Pancreas (tissue), 10 donors: ENCODE data around the gene IRAK2. TPM values are rescaled to one million over a fixed set of nuclear protein-coding genes. Genes with fewer than 3 reads are reported as not detected.

Source experiments
- ATAC-seq, 4 donors: fragments of 200-7000 bp; cut with Tn5 transposase; one replicate each; pipeline versions ENCODE4 v1.8.0 to v1.9.1; 2020; ENCODE audit warnings: mild to moderate bottlenecking in 4 of 4, moderate library complexity in 4 of 4
- DNase-seq, 6 donors: peaks; one replicate each; pipeline ENCODE4 v3.0.0-alpha.2; 2020
- FAIRE-seq: peaks from 2 replicates; lab custom pipeline; 2012; peaks lifted over from hg19 to GRCh38; lab: Jason Lieb, UNC
- H3K27ac ChIP-seq, 4 donors: fragments of 200-600 bp; sonication (generic); 1 replicate in 3 of 4; 2 replicates in 1 of 4; pipeline versions ENCODE4 v1.5.0 to v1.8.0; 2020
- H3K27me3 ChIP-seq, 4 donors: fragments of 200-600 bp; one replicate each; pipeline ENCODE4 v1.8.0; 2021
- H3K36me3 ChIP-seq, 3 donors: fragments of 200-600 bp; sonication (generic) in 1 of 3; one replicate each; pipeline versions ENCODE4 v1.5.0 to v1.8.0; 2020 to 2021
- H3K4me1 ChIP-seq, 3 donors: fragments of 200-600 bp; one replicate each; pipeline ENCODE4 v1.8.0; 2021
- H3K4me3 ChIP-seq, 4 donors: fragments of 200-600 bp; sonication (generic) in 2 of 4; one replicate each; pipeline versions ENCODE4 v1.5.0 to v1.8.0; 2020 to 2021
- H3K9me3 ChIP-seq, 4 donors: fragments of 200-600 bp; one replicate each; pipeline ENCODE4 v1.8.0; 2021
- WGBS, 2 donors: extraction: QIAGEN DNeasy Blood & Tissue Kit; methylation state at CpG; one replicate each; pipeline ENCODE4 v1.1.7; 2013; 5-methylcytosine and 5-hydroxymethylcytosine counted together
- intact Hi-C, 3 donors: fragments of 100-400 bp; cut with DNase I; formaldehyde crosslinking; loops; one replicate each; pipeline versions ENCODE4 v1.11.1 to v1.14.2; 2022
- polyA plus RNA-seq, 2 donors: library from polyadenylated mRNA; stranded (reverse); fragments of 200-250 nt; gene quantifications; one replicate each; pipeline ENCODE4 v1.2.3, GENCODE V29; 2013
- total RNA-seq, 6 donors: library from RNA; stranded (reverse); fragmentation: NEBNext Ultra II Directional in 4 of 6; extraction: Animal tissue kit (Norgen Biotek cat#: 25700) in 4 of 6; gene quantifications; one replicate each; pipeline versions ENCODE4 v1.2.1 to v1.2.4, GENCODE V29; 2021 to 2023
- TF ChIP-seq, protein P1 (sequence below), 4 donors: fragments of 200-600 bp; sonication (generic) in 3 of 4; IDR thresholded peaks; one replicate each; pipeline versions ENCODE4 v1.5.0 to v1.8.0; 2021; ENCODE audit warnings: antibody characterized with exemption in 4 of 4
- donor health status: healthy with polysubstance abuse.
- donor health status: DM: no; HTN: no; CAD: no; lungs with moderate emphysema.
- donor health status: DM: no; HTN: no; CAD: no.
- donor health status: control.
- donor health status: control.
- donor health status: Bipolar disorder and iron deficiency.
- donor health status: DM: yes; HTN: yes; CAD: no.
- donor health status: DM: no; HTN: no; CAD: no.
- donor health status: DM: no; HTN: no; CAD: no.
- donor health status: DM: yes; HTN: yes; CAD: no.

Gene IRAK2
- total and polyA plus RNA-seq, 8 donors: 0.74 to 5.4 (median 1.2) TPM

DNA sequence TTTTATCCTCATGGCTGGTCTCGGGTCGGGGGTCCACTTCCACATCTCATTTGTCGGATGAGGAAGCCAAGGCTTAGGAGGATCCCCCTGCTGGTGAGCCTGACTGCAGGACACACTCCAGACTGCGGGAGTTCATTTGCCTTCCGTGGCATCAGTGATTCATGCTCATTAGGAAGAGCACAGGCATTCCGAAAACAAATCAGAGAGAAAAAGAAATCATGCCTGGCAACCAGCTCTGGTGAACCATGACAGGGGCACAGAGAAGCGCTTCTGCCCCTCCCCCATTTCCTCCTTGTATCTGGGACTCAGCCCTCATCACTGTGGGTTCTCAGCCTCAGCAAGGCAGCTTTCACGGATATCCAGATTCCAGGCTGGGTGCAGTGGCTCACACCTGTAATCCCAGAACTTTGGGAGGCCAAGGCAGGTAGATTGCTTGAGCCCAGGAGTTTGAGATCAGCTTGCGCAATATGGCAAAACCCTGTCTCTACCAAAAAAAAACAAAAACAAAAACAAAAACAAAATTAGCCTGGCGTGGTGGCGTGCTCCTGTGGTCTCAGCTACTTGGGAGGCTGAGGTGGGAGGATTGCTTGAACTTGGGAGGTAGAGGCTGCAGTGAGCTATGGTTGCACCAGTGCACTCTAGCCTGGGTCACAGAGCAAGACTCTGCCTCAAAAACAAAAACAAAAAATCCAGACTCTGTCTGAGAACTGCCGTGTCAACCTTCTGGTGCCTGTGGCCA, 28.4 kb downstream of the IRAK2 start:
- Histone ChIP-seq H3K4me1 (peaks cover 13 to 55% (median 24%) of the 10 kb centered on the region in 3 donors), H3K4me3 (no peak overlapping the region), H3K27me3 (no peaks in the 10 kb centered on the region), H3K27ac (peak overlapping the region; percentile 51 to 92 (median 81)), H3K9me3 (no peaks in the 10 kb centered on the region), H3K36me3 (no peaks in the 10 kb centered on the region)
- TF ChIP-seq, protein P1, sequence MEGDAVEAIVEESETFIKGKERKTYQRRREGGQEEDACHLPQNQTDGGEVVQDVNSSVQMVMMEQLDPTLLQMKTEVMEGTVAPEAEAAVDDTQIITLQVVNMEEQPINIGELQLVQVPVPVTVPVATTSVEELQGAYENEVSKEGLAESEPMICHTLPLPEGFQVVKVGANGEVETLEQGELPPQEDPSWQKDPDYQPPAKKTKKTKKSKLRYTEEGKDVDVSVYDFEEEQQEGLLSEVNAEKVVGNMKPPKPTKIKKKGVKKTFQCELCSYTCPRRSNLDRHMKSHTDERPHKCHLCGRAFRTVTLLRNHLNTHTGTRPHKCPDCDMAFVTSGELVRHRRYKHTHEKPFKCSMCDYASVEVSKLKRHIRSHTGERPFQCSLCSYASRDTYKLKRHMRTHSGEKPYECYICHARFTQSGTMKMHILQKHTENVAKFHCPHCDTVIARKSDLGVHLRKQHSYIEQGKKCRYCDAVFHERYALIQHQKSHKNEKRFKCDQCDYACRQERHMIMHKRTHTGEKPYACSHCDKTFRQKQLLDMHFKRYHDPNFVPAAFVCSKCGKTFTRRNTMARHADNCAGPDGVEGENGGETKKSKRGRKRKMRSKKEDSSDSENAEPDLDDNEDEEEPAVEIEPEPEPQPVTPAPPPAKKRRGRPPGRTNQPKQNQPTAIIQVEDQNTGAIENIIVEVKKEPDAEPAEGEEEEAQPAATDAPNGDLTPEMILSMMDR (IDR thresholded peaks at IDR 0.05): no peak
- intact Hi-C loops: no loop called here
- no peak for DNase-seq
- no peak for FAIRE-seq
- peak in 2 of 4 donors; percentile 1 to 17 for ATAC-seq
- WGBS, 2 donors: 87% methylated on average over 12 of the region's 12 CpGs

DNA sequence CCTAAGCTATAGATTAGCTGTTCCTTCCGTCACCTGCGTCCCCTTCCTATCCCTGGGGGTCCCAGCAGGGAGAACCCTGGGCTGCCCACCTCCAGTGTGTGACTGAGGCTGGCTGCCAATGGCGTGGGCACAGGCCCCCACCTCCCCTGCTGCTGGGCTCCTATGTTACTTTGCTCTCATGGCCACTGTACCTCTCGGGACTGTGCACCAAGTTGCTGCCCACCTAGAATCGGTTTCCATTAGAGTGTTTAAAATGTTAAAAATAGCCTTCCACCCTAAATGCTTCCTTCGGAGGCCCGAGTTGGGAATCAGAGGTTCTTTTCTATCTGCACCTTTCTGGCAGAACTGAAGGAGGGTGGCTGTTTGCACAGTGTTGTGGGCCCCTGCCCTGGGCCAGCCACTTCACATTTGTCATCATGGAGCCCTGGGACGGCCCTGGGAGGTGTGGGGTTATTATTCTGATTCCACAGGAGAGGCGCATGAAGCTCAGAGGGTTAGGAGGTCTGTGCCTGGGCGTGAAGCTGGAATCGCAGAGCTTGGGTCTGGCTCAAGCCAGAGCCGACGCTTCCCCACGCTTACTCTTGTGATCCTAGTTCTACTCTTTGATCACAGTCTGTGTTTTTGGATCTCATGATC, 29.1 kb downstream of the IRAK2 start:
- intact Hi-C loops: no loop called here
- no peak for ATAC-seq
- WGBS, 2 donors: 81 to 85% methylated on average over 14 of the region's 14 CpGs
- Histone ChIP-seq H3K27ac (peak overlapping the region in 2 of 4 donors; percentile 87 to 92), H3K4me3 (no peak overlapping the region), H3K27me3 (no peaks in the 10 kb centered on the region), H3K36me3 (no peaks in the 10 kb centered on the region), H3K4me1 (peaks cover 13 to 54% (median 24%) of the 10 kb centered on the region in 3 donors), H3K9me3 (no peaks in the 10 kb centered on the region)
- no peak for FAIRE-seq
- TF ChIP-seq, protein P1 (IDR thresholded peaks at IDR 0.05): no peak
- no peak for DNase-seq

DNA sequence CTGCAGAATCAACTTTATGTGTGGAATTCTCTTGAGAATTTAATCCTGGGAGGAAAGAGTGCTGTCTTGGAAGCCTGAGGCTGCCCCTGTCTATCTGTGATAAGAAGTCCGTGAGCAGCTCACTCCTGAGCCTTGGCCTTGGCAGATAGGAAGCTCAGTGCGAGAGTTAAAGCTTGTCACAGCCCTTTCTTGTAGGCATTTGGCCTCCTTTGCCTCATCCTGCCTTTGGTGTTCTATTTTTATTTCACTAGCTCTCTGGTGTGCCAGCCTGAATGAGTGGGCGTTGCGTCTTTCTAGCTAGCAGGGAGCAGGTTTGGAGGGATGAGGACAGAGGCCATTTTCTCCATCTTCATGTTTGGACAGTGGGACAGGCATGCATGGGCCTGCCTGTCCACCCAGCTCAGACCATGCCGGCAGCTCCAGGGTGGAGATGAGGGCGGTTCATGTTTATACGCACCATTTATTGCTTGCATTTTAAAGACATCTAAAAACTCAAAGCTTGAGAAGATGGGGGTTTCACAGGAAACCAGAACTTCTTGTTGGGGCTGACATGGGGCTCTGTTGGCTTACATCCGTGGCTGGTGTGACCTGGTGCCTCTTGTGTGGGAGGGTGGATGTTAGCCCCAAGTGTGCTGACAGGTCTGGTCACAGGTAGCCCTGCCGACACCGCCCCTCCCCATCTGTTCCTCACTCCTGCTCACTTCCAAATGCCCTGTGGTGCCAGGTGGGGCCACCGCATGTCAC, 29.8 kb downstream of the IRAK2 start:
- Histone ChIP-seq H3K4me1 (peaks cover 13 to 48% (median 24%) of the 10 kb centered on the region in 3 donors), H3K27me3 (no peaks in the 10 kb centered on the region), H3K27ac (peak overlapping the region in 2 of 4 donors; percentile 48 to 87), H3K4me3 (no peak overlapping the region), H3K36me3 (no peaks in the 10 kb centered on the region), H3K9me3 (no peaks in the 10 kb centered on the region)
- ATAC-seq: no peak
- TF ChIP-seq, protein P1 (IDR thresholded peaks at IDR 0.05): no peak
- intact Hi-C loops: no loop called here
- 69 to 70% methylated on average over 11 of the region's 11 CpGs for WGBS, 2 donors
- no peak for FAIRE-seq
- DNase-seq: no peak

- Histone ChIP-seq H3K27ac (peak overlapping the region in 1 of 4 donors; percentile 35), H3K27me3 (no peaks in the 10 kb centered on the region), H3K4me1 (peaks cover 13 to 40% (median 24%) of the 10 kb centered on the region in 3 donors), H3K36me3 (no peaks in the 10 kb centered on the region), H3K4me3 (no peak overlapping the region), H3K9me3 (no peaks in the 10 kb centered on the region)
- TF ChIP-seq, protein P1 (IDR thresholded peaks at IDR 0.05): no peak
- intact Hi-C loops: no loop called here
- DNase-seq (no peak), ATAC-seq (no peak), FAIRE-seq (no peak)
- 82 to 83% methylated on average over 12 of the region's 12 CpGs for WGBS, 2 donors
Observed at GRCh38 chr3:10195366-10196089, 30.8 kb downstream of the IRAK2 start.
